Measurements from ENCODE around the gene TMEM63B.
"Not testable (repeated sequence)": the region's sequence is repeated elsewhere in the genome, so short reads cannot be mapped to it uniquely, and the experiment has no call there.

Gene TMEM63B

DNA sequence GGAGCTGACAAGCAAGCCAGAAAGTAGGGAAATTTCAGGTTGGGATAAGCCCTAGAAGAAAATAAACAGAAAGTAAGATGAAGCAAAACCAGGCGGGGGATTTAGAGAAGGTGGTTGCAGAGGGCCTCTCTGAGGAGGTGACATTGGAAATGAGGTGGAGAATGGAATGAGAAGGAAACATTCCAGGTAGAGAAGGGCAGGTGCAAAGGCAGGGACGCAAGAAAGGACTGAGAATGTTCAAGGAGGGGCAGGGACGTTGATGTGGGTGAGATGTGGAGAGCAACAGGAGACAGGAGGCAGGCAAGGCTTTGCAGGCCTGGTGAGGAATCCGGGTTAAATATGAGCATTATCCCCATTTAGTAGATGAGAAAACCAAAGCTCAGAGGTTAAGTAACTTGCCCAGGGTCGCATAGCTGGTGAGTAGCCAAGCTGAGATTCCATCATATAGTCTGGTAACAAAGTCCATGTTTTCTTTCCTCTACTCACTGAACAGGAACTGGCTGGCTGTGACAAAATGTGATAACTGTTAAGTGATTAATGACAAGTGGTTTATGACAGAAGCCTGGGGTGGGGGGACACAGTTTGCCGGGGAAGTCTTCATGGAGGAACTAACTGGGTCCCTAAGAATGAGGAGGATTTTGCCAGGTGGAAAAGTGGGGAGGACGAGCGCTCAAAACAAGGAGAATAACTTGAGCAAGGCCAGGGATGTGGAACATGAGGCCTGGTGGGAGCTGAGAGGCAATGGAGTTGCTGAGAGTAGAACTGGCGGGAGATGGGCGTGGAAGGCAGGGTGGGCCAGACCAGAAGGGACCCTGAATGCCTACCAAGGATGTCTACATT lies 32.7 kb upstream of the TMEM63B start:
- no peak for DNase-seq (ENCODE audit: low spot score)

DNA sequence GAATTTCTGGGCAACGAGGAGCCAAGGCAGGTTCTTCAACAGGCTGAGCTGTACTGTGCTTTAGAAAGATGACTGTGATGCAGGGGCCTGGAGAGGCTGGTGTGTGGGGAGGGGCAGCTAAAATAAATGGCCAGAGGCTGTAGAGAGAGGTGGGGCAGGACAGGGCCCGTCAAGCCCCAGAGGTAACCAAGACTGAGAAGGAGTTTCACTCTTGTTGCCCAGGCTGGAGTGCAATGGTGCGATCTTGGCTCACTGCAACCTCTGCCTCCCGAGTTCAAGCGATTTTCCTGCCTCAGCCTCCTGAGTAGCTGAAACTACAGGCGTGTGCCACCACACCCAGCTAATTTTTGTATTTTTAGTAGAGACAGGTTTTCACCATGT lies 32.1 kb upstream of the TMEM63B start:
- DNase-seq (ENCODE audit: low spot score) = not testable (repeated sequence)

DNA sequence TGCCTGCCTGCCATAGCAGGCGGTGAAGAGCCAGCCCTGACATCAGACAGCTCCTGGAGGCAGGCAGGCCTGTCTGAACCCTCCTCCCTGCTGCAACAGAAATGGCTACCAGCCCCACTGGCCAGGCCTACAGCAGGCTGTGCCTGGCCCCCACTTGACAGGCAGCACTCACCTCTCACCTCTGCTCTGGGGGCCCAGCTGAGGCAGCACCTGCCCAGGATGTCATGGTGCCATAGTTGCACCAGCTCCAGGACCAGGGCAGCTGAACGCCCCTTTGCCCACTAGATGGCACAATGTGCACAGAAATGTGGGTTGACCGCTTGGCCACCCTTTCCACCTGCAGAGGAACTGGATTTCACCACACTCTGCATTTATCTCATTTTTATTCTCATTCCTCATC lies 30.7 kb upstream of the TMEM63B start:
- DNase-seq (ENCODE audit: low spot score) = peak; percentile 71

DNA sequence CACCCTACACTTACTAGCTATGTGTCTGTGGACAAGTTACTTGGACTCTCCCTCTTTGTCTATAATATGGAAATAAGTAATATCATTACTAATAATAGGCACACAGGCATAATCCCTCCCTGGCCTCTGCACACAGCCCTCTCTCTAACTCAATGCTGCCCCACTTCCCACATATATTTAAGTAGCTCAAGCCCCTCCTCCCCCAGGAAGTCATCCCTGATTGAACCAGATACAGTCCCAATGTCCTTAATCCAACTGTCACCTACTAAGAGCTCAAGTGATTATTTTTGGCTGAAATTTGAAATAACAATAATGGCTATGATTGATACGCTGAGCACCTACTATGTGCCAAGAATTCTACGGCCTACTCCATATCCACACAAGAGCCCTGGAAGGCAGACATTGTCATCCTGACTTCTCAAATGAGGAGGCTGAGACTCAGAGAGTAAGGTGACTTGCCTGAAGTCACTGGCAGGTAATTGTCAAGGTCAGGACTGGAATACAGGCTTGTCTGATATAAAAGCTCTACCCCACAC lies 29.5 kb upstream of the TMEM63B start:
- DNase-seq (ENCODE audit: low spot score) = no peak

DNA sequence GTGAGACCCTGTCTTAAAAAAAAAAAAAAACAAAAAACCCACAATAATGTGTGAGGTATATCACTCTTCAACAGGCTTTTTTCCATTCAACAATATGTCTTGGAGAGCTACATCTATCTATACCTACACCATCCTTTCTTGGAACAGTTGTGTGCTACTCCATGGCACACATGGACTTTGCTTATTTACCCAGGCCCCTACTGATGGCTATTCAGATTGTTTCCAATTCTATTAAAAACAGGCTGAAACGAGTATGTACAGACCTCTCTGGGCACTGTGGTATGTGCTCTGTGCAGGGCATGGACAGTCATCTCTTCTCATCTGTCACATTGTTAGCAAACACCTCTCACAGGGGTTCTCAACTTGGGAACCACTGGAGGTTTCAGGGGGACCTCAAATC lies 28.2 kb upstream of the TMEM63B start:
- no peak for DNase-seq (ENCODE audit: low spot score)

DNA sequence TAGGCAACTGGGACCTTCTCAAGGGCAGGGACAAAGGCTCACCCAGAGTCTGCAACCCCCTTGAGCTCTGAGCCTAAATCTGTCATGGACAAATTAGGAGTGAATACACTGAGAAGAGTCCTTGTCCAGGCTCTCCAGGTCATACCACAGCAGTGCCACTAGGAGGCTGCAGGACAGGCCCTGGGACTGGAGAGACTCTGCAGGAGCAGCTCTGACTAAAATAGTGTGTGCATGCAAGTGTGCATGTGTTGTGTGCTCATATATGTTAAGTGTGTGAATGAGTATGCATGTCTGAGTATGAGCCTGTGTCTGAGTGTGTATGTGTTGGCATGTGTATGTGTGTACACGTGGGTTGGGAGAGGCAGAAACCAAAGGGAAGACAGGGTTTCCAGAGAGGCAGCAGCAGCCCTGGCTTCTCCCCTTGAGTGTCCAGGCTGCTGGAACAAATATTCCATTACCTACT lies 27.2 kb upstream of the TMEM63B start:
- DNase-seq (ENCODE audit: low spot score) = peak; percentile 61

DNA sequence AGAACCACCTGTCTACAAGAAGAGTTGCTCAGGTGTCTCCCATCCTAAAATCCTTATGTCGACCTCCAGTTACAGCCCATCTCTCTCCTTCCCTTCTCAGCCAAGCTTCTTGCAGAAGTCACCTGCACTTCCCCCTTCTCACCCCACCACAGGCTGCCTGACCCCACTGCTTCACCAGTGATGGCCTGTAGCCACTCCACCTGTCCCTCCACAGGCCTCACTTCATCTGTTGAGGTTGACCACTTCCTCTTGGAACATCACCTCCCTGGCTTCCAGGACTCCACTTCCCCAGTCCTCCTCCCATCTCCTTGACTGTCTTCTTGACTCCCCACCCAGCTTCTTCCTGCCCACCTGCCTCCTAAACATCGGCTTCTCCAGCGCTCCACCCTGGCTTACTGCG lies 25.5 kb upstream of the TMEM63B start:
- DNase-seq (ENCODE audit: low spot score) = no peak

DNA sequence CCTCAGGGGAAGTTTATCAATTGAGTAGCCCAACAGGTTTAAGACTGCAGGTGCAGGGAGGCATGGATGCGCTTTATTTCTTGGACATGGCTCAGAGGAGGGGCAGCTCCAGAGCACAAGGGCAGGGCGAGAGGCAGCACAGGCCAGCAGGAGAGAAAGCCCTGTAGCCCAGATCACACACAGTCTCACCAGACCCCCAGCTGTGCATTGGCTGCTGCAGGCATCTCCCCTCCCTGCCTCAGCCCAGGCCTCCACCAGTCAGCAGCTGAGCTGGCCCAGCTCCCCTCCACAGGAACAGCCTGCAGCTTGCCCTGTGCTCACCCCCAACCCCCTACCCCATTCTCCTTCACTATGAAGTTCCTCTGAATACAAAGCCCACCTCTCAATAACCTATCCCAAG lies 24.8 kb upstream of the TMEM63B start:
- DNase-seq (ENCODE audit: low spot score) = no peak

DNA sequence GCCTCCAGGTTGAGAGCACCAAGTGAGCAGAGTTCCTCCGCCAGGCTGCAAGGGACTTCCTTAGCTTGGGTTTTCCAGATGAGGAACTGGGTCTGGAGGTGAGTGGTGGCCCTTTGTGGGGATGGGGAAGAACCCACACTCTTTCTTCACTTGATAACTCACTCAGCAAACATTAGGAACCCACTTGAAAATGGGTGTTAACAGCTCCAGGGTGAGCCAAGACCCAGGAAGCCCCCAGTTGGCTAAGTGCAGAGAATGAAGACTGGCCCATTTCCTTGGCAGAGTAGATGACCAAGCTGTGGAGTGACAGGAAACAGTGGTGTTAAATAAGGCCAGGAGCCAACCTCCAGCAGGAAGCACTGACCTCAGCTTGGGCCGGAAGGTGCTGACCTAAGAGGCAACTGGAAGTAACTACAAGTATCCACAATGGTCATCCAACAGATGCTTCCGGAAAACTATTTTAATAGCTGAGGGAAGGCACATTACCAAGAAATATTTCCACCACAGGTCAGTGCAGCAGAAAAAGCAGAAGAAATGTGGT lies 22.8 kb upstream of the TMEM63B start:
- DNase-seq (ENCODE audit: low spot score) = no peak

DNA sequence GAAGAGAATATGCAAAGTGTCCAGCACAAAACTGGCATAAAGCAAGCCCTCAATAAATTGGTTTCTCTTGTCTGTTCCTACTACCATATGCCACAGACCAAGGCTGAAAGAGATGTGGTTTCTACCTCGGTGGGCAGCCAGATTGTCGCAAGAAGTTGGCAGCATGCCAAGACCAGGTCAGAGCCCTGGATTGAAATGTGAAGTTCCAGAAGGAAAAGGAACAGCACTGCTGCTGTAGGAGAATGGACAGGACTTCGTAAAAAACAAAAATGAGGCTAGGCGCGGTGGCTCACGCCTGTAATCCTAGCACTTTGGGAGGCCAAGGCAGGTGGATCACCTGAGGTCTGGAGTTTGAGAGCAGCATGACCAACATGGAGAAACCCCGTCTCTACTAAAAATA lies 22.2 kb upstream of the TMEM63B start:
- no peak for DNase-seq (ENCODE audit: low spot score)

DNA sequence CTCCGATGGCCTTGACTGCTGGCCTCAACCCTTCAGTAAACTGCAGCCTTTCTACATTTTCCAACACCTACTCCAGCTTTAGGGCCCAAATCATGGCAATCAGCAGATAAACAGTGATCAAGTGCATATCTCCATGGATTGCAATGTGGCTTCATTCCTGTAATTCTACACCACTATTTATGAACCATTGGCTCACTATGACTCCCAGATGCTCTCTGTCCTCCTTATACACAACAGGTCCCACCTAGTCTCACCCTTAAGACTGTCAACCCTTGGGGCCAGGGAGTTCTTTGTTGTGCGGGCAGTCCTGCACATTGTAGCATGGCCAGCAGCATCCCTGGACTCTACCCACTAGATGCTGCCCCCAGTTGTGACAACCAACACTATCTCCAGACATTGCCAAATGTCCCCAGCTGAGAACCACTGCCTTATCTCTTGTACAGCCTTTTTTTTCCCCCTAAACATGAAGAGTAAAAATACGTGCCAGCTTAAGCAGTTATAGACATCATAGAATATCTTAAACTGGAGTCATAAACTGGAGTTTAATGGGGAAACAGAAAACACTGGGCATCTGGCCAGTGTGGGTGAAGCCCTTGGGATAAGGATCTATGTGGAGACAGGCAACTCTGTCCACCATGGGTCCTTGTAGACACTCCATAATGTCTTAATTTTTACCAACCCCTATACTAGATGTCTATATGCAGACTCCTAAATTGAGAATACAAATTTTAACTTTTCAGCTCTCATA lies 21.2 kb upstream of the TMEM63B start:
- no peak for DNase-seq (ENCODE audit: low spot score)

DNA sequence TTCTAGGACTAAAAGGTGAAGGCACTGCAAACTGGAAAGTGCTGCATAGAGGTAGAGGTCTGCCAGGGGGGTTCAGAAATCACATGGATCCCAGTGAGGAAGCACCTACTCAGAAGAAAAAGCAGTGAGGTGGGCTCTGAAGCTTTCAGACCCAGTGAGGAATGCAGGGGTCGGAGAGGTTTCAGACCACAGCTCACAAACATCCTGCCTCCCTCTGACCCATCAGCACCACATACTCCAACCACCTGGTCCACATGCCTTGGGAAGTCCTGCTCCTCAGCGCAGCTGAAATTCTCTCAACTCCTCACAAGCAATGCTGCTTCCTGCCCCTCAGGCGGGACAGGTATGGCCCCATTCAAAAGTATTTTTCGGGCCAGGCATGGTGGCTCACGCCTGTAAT lies 20.3 kb upstream of the TMEM63B start:
- no peak for DNase-seq (ENCODE audit: low spot score)

DNA sequence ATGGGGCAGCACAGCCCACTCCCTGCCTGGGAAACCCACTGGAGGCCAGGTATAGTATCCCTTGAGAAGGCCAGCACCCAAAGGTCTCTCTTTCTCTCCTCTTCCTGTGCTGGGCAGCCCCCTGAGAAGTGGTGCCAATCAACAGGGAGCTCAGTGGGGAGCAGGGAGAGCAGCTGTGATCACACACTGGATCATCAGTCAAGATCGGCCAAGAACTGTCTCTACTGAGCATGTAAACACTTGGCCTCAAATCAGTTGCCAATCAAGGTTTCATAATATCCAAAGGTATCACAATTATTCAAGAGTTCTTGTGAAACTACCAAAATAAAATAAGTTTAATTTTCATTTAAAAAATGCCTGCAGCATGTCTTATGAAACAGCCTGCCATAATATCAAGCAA lies 18.9 kb upstream of the TMEM63B start:
- no peak for DNase-seq (ENCODE audit: low spot score)

DNA sequence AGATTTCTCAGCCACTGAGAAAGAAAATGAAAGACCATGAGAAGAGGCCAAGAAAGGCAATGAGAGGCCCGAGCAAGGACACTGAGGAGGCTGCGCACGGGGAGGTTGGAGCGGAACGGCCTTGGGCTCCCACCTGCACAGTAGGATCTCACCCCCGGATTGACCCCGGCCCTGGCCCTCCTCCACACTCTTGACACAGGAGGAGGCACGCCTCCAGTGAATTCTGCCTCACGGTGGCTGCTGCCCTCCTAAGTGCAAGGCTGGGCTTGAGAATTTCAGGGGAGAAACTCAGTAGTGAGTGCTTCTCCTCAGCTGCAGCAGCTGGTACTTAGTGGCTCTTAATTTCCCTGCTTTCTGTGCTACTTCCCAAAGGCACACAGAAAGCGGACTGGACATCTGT lies 18.1 kb upstream of the TMEM63B start:
- DNase-seq (ENCODE audit: low spot score) = no peak

DNA sequence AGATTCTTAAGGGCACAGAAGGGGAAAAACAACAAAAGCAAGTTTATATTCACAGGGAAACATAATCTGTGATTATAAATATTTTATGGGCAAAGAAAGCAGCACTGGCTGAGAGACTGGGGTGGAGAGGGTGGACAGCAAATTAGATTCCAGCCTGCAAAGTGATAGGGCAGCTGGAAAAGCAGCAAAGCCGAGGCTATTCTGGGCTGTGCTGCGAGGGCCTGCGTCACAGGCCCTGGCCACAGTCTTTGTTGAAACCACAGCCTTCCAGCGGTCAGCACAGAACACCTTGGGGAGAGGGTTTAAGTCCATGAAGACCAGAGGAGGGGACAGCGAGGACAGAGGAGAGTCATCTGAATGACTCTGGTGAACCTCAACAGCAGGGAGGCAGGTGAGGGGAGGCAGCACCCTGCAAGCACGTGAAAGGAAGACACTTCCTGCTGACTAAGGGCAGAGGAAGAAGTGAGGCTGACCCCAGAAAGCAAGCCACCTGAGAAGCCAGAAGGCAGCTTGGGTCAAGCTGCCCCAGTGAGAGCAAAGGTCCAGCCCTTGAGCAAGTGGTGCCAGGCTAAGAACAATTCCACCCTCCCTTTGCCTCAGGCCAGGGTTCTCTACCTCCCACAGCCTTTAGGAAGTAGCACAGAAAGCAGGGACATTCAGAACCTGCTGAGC lies 17.2 kb upstream of the TMEM63B start:
- DNase-seq (ENCODE audit: low spot score) = no peak

DNA sequence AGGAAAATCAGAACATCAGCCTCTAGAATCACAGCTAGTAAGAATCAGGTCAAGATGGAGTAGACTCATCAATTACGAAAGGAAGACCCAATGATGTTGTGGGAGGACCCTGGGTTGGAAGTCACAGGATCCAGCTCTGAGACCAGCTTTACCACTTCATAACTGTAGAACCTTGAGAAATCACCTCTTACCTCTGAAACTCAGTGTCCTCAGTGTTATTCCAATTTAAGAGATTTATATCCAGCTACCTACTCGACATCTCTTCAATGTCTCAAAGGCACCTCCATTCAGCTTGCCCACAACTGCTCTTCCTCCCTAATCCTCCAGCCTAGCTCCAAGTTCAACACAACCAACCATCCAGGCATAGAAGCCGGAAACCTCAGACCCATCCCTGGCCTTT lies 16.4 kb upstream of the TMEM63B start:
- no peak for DNase-seq (ENCODE audit: low spot score)

DNA sequence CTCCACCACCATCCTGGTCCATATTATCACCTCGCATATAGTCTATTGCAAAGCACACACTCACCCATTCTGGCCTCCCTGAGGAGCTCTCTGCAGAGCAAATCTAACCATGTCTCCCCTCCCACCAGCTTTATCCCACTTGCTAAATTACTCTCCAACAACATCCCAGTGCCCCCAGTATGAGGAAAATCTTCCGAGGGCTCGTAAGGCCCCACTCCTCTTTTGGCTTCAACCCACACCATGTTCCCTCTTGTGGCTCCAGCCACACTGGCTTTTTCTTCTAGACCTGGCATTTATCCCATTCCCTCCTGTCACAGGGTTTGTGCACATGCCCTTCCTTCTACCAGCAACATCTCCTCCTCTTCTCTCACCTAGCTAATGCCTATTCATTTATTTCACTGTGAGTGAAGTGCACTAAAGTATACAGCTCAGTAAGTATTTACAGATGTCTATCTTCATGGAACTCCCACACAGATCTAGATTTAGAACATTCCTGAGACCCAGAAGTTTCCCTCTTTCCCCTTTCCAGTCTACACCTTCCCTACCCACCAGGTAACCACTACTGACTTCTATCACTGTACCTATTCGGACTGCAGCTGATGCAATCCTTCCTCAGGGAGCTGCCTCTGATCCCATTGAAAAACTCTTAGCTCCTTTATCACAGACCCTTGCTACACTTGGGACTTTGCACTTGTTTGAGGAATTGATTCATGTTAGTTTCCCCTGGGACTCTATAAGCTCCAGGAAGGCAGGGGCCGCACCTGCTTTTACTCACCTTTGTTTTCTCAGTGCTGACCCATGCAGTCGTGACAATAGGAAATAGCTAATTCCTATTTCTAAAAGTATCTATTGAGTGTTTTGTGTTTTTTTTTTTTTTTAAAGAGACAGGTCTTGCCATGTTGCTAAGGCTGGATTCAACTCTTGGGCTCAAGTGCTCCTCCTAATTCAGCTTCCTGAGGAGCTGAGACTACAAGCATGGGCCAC lies 15.6 kb upstream of the TMEM63B start:
- DNase-seq (ENCODE audit: low spot score) = no peak

DNA sequence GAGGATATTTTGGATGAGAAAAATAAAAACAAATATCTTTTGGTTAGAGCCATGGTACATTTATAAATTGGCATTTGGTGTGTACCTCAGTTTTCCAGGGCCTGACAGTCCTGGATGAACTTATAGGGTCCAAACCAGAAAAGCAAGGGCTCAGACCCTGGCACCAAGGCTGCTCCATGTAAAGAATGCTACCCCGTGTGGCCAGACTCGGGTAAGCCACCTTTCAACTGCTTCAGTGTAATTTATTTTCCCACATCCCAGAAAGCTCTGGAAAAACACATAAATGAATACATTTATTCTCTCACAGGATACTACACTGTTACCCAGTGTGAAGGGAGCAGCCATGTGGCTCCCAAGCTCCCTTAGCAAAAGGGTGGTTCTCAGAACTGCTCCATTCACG lies 13.9 kb upstream of the TMEM63B start:
- DNase-seq (ENCODE audit: low spot score) = no peak

DNA sequence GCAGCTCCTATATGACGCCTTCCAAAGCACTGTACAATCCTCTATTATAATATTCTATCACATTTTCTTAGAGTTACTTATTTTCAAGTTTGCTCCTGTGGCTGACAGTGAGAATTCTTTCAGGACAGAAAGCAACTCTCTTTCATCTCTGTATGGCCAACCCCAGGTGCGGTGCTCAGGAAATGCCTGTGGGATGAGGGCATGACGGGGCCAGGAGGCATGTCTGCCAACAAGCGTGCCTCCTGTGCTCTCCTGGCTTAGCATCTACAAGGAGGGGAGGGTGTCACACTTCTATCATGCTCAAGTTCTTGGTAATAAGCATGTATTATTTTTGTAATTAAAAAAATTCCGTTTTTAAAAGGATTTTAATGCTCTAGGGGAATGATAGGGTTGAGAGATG lies 11.5 kb upstream of the TMEM63B start:
- no peak for DNase-seq (ENCODE audit: low spot score)

DNA sequence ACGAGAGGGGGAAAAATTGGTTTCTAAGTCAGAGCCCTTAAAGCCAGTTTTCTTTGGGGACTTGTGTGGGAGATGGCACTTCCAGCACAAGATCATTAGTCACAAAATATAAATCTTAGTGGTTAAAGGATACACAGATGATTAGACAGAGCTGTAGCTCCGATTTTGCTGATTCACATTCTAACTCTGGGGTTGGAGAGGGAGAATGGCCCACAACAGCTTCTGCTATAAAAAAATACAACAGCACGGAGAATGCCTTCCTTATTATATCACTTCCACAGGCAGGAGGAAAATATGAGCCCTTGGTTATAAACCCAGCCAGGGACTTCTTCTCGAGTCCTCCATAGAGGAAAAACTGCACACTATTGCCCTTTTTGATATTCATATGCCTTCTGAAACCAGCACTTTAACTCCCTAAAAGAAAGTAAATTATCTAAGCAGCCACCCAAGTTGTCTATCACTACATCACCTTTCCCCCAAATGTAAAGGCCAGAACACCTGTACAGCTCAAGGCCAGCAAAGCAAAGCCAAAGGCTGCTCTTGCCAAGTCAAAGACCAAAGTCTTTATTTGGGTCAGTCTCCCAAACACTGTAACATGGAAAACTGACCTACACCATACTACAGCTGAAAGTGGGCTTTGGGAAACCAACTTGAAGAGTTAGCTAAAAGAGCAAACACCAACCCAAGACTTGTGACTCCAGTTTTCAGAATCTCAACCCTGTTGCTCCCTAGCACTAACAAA lies 10.5 kb upstream of the TMEM63B start:
- no peak for DNase-seq (ENCODE audit: low spot score)

All from RKO (cell line).